K562 (cell line): ENCODE results near the gene TMEM170A. TPM values are rescaled to one million over a fixed set of nuclear protein-coding genes. Genes with fewer than 3 reads are reported as not detected.

Source experiments
- ARHGAP35 ChIP-seq: fragments of 450-650 bp; IDR thresholded peaks from 2 replicates; pipeline ENCODE4 v1.6.1; 2018; ENCODE audit not compliant: partially characterized antibody
- ARID4B ChIP-seq: sonication (generic); formaldehyde crosslinking; IDR thresholded peaks from 2 replicates; pipeline ENCODE4 v1.8.0; 2022; ENCODE audit warnings: mild to moderate bottlenecking, missing genetic modification reagents
- ARNT ChIP-seq, 2 experiments: fragments of 450-650 bp; IDR thresholded peaks; 2 replicates each; pipeline ENCODE4 v1.6.1; 2016; ENCODE audit warnings: mild to moderate bottlenecking in 1 of 2
- DNMT1 ChIP-seq: fragments of 450-650 bp; IDR thresholded peaks from 2 replicates; pipeline ENCODE4 v1.6.1; 2016; ENCODE audit warnings: antibody characterized with exemption, mild to moderate bottlenecking
- DPF2 ChIP-seq: fragments of 450-650 bp; IDR thresholded peaks from 2 replicates; pipeline ENCODE4 v1.6.1; 2016
- E2F3 ChIP-seq: fragments of 250-450 bp; sonication (Bioruptor Pico); IDR thresholded peaks from 2 replicates; pipeline ENCODE4 v1.4.0; 2020; ENCODE audit warnings: mild to moderate bottlenecking
- ESRRA ChIP-seq: fragments of 450-650 bp; IDR thresholded peaks from 2 replicates; pipeline ENCODE4 v1.6.1; 2014; ENCODE audit warnings: low read depth, mild to moderate bottlenecking, moderate library complexity, borderline replicate concordance
- FOXP4 ChIP-seq: sonication (generic); formaldehyde crosslinking; IDR thresholded peaks from 2 replicates; pipeline ENCODE4 v1.8.0; 2022; ENCODE audit warnings: mild to moderate bottlenecking, missing genetic modification reagents, borderline replicate concordance
- KLF1 ChIP-seq: fragments of 450-650 bp; IDR thresholded peaks from 2 replicates; pipeline ENCODE4 v1.6.1; 2016; ENCODE audit warnings: missing genetic modification characterization, missing compliant biosample characterization
- KLF10 ChIP-seq: fragments of 250-450 bp; sonication (Bioruptor Pico); IDR thresholded peaks from 2 replicates; pipeline ENCODE4 v1.6.1; 2021; ENCODE audit warnings: matching md5 sums
- NCOR1 ChIP-seq: fragments of 450-650 bp; IDR thresholded peaks from 2 replicates; pipeline ENCODE4 v1.6.1; 2016; ENCODE audit warnings: mild to moderate bottlenecking, moderate library complexity
- NFXL1 ChIP-seq: fragments of 450-650 bp; formaldehyde crosslinking; IDR thresholded peaks from 2 replicates; pipeline ENCODE4 v1.4.0; 2021; ENCODE audit warnings: mild to moderate bottlenecking
- NONO ChIP-seq, 2 experiments: fragments of 200-400 bp in 1 of 2; fragments of 450-650 bp in 1 of 2; formaldehyde crosslinking in 1 of 2; IDR thresholded peaks; 2 replicates each; pipeline ENCODE4 v1.6.1; 2017; ENCODE audit warnings: low read depth in 2 of 2, mild to moderate bottlenecking in 2 of 2, moderate library complexity in 2 of 2, low read length in 1 of 2
- SNIP1 ChIP-seq: fragments of 450-650 bp; IDR thresholded peaks from 2 replicates; pipeline ENCODE4 v1.7.1; 2017; ENCODE audit warnings: low read depth, mild to moderate bottlenecking
- TAF9B ChIP-seq: fragments of 450-650 bp; IDR thresholded peaks from 2 replicates; pipeline ENCODE4 v1.6.1; 2018; ENCODE audit warnings: mild to moderate bottlenecking; ENCODE audit not compliant: partially characterized antibody
- TCFL5 ChIP-seq: fragments of 250-450 bp; sonication (Bioruptor Pico); conservative IDR thresholded peaks from 2 replicates; pipeline ENCODE4 v1.6.1; 2021; ENCODE audit warnings: mild to moderate bottlenecking, moderate library complexity, matching md5 sums
- TRIM28 ChIP-seq: fragments of 450-650 bp; IDR thresholded peaks from 2 replicates; pipeline ENCODE4 v1.6.1; 2017
- XRCC5 ChIP-seq: fragments of 200-400 bp; formaldehyde crosslinking; IDR thresholded peaks from 2 replicates; pipeline ENCODE4 v1.6.1; 2017; ENCODE audit warnings: low read depth, mild to moderate bottlenecking, low read length
- ZNF121 ChIP-seq: sonication (generic); formaldehyde crosslinking; conservative IDR thresholded peaks from 2 replicates; pipeline ENCODE4 v1.8.0; 2022; ENCODE audit warnings: missing genetic modification reagents
- ZNF140 ChIP-seq: fragments of 250-450 bp; sonication (Bioruptor Pico); IDR thresholded peaks from 2 replicates; pipeline ENCODE4 v1.8.0; 2021; ENCODE audit warnings: moderate library complexity, mild to moderate bottlenecking, inconsistent platforms
- ZNF398 ChIP-seq: fragments of 250-450 bp; sonication (Bioruptor Pico); IDR thresholded peaks from 2 replicates; pipeline ENCODE4 v1.8.0; 2021; ENCODE audit warnings: moderate library complexity, mild to moderate bottlenecking, inconsistent platforms
- polyA plus RNA-seq, 8 experiments: library from polyadenylated mRNA; depleted of rRNA in 4 of 8; stranded (reverse) in 5 of 8; unstranded in 3 of 8; fragments of >200 nt; fragmentation: Nextera tagmentation in 2 of 8; fragmentation: Illumina TruSeq in 1 of 8; extraction: Ambion mirVana in 2 of 8; extraction: Trizol in 1 of 8; gene quantifications; 2 replicates each; pipeline versions ENCODE4 v1.2.1 to v1.2.3, GENCODE V29; 2011 to 2014; ENCODE audit warnings: inconsistent platforms in 1 of 8, missing spikeins in 1 of 8
- total RNA-seq, 7 experiments: library from RNA; depleted of rRNA in 6 of 7; stranded (reverse); fragments of >200 nt in 6 of 7; fragmentation: Illumina TruSeq in 2 of 7; extraction: Trizol in 2 of 7; gene quantifications; 2 replicates each; pipeline versions ENCODE4 v1.2.1 to v1.2.3, GENCODE V29; 2011 to 2021; ENCODE audit warnings: low replicate concordance in 1 of 7
- TF ChIP-seq, protein P1 (sequence below): fragments of 450-650 bp; formaldehyde crosslinking; IDR thresholded peaks from 2 replicates; pipeline ENCODE4 v1.4.0; 2022; ENCODE audit warnings: mild to moderate bottlenecking, moderate library complexity

TMEM170A gene
- total and polyA plus RNA-seq, 9 of the 15 experiments (the other 6 are each of a cell fraction or from before 2014, with no cell fraction given), result 6.1 to 30.2 (median 15.0) TPM

- TF ChIP-seq ARNT (IDR thresholded peaks at IDR 0.05), result no peak
- TF ChIP-seq NONO (IDR thresholded peaks at IDR 0.05; ENCODE audit: low read depth in 2 of 2, low read length in 1 of 2), result no peak
- no peak for TF ChIP-seq NCOR1
- no peak for TF ChIP-seq DNMT1
- TF ChIP-seq NFXL1 (CRISPR knock-in tag), result no peak
- no peak for TF ChIP-seq DPF2
- no peak for TF ChIP-seq KLF10 (CRISPR knock-in tag)
- TF ChIP-seq, protein P1, sequence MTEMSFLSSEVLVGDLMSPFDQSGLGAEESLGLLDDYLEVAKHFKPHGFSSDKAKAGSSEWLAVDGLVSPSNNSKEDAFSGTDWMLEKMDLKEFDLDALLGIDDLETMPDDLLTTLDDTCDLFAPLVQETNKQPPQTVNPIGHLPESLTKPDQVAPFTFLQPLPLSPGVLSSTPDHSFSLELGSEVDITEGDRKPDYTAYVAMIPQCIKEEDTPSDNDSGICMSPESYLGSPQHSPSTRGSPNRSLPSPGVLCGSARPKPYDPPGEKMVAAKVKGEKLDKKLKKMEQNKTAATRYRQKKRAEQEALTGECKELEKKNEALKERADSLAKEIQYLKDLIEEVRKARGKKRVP (CRISPR knock-in tag), result no peak
- no peak for TF ChIP-seq ZNF398 (CRISPR knock-in tag)
- TF ChIP-seq SNIP1, result no peak
- no peak for TF ChIP-seq XRCC5
- no peak for TF ChIP-seq TRIM28
- TF ChIP-seq ARID4B (CRISPR knock-in tag), result no peak
- TF ChIP-seq ZNF121 (CRISPR knock-in tag), result peak; percentile 82
- TF ChIP-seq ARHGAP35, result no peak
- TF ChIP-seq TAF9B, result no peak
- TF ChIP-seq E2F3 (CRISPR knock-in tag), result no peak
- TF ChIP-seq KLF1 (tag), result no peak
- TF ChIP-seq ESRRA, result no peak
- TF ChIP-seq FOXP4, result no peak
- no peak for TF ChIP-seq TCFL5 (CRISPR knock-in tag)
- TF ChIP-seq ZNF140 (CRISPR knock-in tag), result no peak
Measured at GRCh38 chr16:75481475-75481874, 17.0 kb upstream of the TMEM170A start (continued).
